Gastroesophageal sphincter (tissue), 3 donors: Measurements from ENCODE around the gene NT5C3A.

Experiments
- CTCF ChIP-seq, 4 experiments: fragments of 200-600 bp in 2 of 4; fragments of 450-650 bp in 2 of 4; sonication (generic) in 1 of 4; IDR thresholded peaks; one replicate each; pipeline ENCODE4 v1.5.1; 2017 to 2019; ENCODE audit warnings: antibody characterized with exemption in 4 of 4, mild to moderate bottlenecking in 2 of 4, moderate library complexity in 2 of 4
- EP300 ChIP-seq: sonication (generic); formaldehyde crosslinking; IDR thresholded peaks from one replicate; pipeline ENCODE4 v1.6.1; 2017; ENCODE audit warnings: antibody characterized with exemption, mild to moderate bottlenecking

- TF ChIP-seq CTCF (IDR thresholded peaks at IDR 0.05): no peak
- TF ChIP-seq EP300: no peak
Measured at GRCh38 chr7:33065981-33066380, 3.4 kb upstream of the NT5C3A start.
